ENCODE results near the gene FBXW5.

FBXW5 gene

DNA sequence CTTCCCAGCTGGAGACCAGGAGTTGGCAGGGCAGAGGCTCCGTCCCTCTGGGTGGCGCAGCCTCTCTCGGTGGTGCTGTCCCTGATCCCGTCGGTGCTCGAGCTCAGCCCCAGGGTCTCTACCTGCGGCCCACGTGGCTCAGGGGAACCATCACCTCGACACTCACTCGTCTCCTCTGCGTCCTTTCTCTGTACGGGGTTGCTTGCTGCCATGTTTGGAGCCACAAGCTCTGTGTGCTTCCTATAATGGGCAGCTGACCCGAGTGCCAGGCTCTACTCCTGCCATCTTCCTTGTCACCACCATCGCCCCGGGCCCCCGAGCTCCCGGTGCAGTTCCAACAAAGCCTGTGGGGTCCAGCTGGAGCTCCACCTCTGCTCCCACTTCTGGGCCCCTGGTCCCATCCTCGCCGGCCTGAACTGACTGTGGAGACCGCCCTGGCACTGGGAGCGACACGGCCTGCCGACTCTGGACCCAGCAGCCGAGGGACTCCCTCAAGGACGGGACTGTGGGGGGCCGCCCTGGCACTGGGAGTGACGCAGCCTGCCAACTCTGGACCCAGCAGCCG, 5.0 kb downstream of the FBXW5 start:
- H3K36me3 Mint-ChIP-seq (ENCODE audit: insufficient read depth), result peaks cover 43% of the 10 kb centered on the region
- DNase-seq (no peak), ATAC-seq (replicated peaks) (no peak)
- H3K27me3 Mint-ChIP-seq, result no peaks in the 10 kb centered on the region
- no peak overlapping the region for H3K4me3 Mint-ChIP-seq
- H3K4me1 Mint-ChIP-seq (ENCODE audit: low read depth in 2 of 2), result peaks cover 6 to 8% of the 10 kb centered on the region in 2 donors
- H3K27ac Mint-ChIP-seq, result no peak overlapping the region
- no peaks in the 10 kb centered on the region for H3K9me3 Mint-ChIP-seq

DNA sequence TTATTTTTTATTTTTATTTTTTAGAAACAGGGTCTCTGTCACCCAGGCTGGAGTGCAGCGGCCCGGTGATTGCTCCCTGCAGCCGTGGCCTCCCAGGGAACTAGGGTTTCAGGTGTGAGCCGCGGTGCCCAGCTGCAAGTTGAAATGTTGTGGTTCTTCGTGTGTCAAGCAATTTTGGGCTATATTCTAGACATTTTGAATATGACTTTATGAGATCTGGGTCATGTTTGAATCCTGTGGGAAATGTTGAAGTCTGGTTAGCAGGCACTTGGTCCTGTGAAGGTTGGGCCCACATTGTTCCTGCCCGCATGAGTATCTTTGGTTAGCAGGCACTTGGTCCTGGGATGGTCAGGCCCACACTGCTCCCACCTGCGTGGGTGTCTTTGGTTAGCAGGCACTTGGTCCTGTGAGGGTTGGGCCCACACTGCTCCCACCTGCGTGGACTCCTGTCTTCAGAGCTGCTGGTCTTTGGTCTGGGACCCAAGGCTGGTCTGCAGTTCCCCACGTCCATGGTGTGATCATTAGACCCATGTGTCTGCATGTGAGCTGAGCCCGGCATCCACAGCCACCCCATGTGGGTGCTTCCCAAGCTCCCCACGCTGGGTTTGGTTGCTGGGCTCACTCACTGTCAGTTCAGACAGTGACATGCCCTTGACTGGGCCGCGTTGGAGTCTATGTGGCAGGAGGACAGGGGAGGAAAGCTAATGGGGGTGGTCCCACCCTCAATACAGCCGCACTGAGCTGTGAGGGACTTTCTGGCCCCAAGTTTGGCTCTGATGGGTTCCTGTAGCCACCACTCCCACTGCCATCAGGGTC, 7.1 kb downstream of the FBXW5 start:
- H3K27ac Mint-ChIP-seq, result no peak overlapping the region

DNA sequence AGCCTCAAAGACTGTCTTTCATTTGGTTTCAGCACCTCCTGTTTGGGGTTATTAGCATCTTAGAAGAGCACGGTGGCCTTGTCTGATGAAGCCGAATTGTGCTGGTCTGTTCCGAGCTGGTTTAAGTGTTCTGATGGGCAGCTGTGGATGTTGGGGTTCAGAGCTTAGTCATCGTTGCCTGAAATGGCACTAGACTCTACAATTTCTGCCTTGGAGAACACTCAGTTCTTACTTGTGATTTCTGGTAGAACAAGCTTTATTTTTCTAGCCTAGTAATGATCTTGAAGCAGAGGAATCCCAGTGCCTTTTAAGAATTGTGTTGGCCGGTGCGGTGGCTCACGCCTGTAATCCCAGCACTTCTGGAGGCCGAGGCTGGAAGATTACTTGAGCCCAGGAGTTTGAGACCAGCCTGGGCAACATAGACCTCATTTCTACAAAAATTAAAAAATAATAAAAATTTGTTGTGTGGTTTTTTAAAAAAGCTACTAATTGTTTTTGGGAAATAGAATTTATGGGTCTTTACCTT, 7.8 kb downstream of the FBXW5 start:
- no peaks in the 10 kb centered on the region for H3K27me3 Mint-ChIP-seq
- DNase-seq, result no peak
- H3K9me3 Mint-ChIP-seq, result no peaks in the 10 kb centered on the region
- ATAC-seq (replicated peaks), result no peak
- peaks cover 8 to 14% of the 10 kb centered on the region in 2 donors for H3K4me1 Mint-ChIP-seq (ENCODE audit: low read depth in 2 of 2)
- H3K27ac Mint-ChIP-seq, result no peak overlapping the region
- H3K4me3 Mint-ChIP-seq, result no peak overlapping the region
- H3K36me3 Mint-ChIP-seq (ENCODE audit: insufficient read depth), result peaks cover 25% of the 10 kb centered on the region

More for the DNA sequence above, 7.1 kb downstream of the FBXW5 start:
- Mint-ChIP-seq H3K4me3 (no peak overlapping the region), H3K4me1 (ENCODE audit: low read depth in 2 of 2) (peaks cover 6 to 14% of the 10 kb centered on the region in 2 donors), H3K36me3 (ENCODE audit: insufficient read depth) (peaks cover 31% of the 10 kb centered on the region), H3K9me3 (no peaks in the 10 kb centered on the region), H3K27me3 (no peaks in the 10 kb centered on the region)
- ATAC-seq (replicated peaks) (no peak), DNase-seq (no peak)

DNA sequence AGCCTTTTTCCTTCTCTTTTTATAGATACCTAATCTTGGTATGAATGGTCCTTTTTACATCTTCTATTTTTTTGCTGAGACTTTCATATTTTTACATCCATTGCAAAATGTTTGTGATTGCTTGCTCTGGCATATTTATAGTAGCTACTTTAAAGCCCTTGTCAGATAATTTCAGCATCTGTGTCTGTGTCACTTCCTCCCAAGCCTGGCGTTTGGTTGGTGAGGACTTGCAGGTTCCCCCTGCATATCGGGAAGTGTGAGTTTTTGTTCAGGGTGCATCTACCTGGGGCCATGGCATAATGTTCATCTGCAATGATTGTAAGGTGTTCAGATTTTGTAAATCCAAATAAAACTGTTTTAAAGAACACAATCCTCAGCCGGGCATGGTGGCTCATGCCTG, 8.9 kb downstream of the FBXW5 start:
- Mint-ChIP-seq H3K27me3 (no peaks in the 10 kb centered on the region), H3K9me3 (no peaks in the 10 kb centered on the region), H3K4me3 (no peak overlapping the region), H3K36me3 (ENCODE audit: insufficient read depth) (peaks cover 14% of the 10 kb centered on the region), H3K4me1 (ENCODE audit: low read depth in 2 of 2) (peaks cover 3 to 14% of the 10 kb centered on the region in 2 donors), H3K27ac (no peak overlapping the region)
- no peak for DNase-seq
- no peak for ATAC-seq (replicated peaks)

DNA sequence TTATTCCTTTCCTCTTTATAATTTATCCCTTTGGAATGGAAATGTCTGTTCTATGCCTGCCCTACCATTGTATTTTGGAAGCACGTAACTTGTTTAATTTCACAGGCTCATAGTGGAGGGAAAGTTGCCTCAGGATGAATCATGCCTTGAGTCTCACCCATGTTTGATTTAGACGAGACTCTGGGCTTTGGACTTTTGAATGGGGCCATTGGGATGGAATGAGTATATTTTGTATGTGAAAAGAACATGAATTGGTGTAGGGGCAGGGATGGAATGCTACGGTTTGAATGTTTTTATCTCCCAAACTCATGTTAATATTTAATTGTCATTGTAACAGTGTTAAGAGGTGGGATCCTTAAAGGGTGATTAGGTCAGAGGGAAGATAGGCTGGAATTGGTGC, 10.3 kb downstream of the FBXW5 start:
- DNase-seq, result no peak
- ATAC-seq (replicated peaks), result no peak
- Mint-ChIP-seq H3K27ac (no peak overlapping the region), H3K4me3 (no peak overlapping the region), H3K9me3 (no peaks in the 10 kb centered on the region), H3K36me3 (ENCODE audit: insufficient read depth) (peaks cover 5% of the 10 kb centered on the region), H3K4me1 (ENCODE audit: low read depth in 2 of 2) (peaks cover 3 to 14% of the 10 kb centered on the region in 2 donors), H3K27me3 (no peaks in the 10 kb centered on the region)

DNA sequence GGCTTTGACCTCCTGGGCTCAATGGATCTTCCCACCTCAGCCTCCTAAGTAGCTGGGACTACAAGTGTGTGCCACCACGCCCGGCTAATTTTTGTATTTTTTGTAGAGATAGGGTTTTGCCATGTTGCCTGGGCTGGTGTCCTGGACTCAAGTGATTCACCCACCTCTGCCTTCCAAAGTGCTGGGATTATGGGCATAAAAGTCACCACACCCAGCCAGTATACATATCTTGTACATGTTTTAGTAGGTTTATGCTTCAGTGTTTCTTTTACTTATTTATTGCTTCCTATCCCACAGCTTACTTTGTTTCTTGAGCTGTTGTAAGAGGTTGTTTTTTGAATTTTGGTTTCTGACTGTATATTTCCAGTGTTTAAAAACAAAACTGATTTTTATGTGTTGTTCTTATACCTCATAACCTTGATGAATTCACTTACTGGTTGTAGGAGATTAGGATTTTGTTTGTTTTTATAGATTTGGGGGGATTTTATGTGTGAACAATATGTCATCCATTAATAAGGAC, 12.9 kb downstream of the FBXW5 start:
- DNase-seq (no peak), ATAC-seq (replicated peaks) (no peak)
- H3K36me3 Mint-ChIP-seq (ENCODE audit: insufficient read depth), result no peaks in the 10 kb centered on the region
- H3K4me1 Mint-ChIP-seq (ENCODE audit: low read depth in 2 of 2), result peaks cover 5 to 11% of the 10 kb centered on the region in 2 donors
- no peak overlapping the region for H3K4me3 Mint-ChIP-seq
- peak overlapping the region; percentile 9 to 38 for H3K27ac Mint-ChIP-seq
- H3K9me3 Mint-ChIP-seq, result no peaks in the 10 kb centered on the region
- no peaks in the 10 kb centered on the region for H3K27me3 Mint-ChIP-seq

DNA sequence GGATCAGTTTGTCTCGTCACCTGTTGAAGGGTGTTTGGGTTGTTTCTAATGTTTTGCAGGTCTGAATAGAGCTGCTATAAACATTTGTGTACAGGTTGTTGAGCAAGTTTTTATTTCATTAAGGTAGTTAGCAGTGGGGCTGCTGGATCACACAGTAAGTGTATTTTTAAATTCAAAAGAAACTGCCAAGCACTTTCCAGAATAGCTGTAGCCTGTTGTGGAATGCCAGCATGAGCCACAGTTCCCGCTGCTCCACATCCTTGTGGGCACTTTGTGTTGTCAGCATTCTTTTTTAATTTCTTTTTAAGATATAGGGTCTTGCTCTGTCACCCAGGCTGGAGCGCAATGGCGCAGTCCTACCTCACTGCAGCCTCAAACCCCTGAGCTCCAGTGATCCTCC, 14.5 kb downstream of the FBXW5 start:
- ATAC-seq (replicated peaks) (no peak), DNase-seq (no peak)
- H3K9me3 Mint-ChIP-seq, result no peaks in the 10 kb centered on the region
- no peak overlapping the region for H3K4me3 Mint-ChIP-seq
- H3K27ac Mint-ChIP-seq, result peak overlapping the region in 1 of 2 donors; percentile 59
- peaks cover 6% of the 10 kb centered on the region for H3K36me3 Mint-ChIP-seq (ENCODE audit: insufficient read depth)
- no peaks in the 10 kb centered on the region for H3K27me3 Mint-ChIP-seq
- H3K4me1 Mint-ChIP-seq (ENCODE audit: low read depth in 2 of 2), result peaks cover 5 to 6% of the 10 kb centered on the region in 2 donors

DNA sequence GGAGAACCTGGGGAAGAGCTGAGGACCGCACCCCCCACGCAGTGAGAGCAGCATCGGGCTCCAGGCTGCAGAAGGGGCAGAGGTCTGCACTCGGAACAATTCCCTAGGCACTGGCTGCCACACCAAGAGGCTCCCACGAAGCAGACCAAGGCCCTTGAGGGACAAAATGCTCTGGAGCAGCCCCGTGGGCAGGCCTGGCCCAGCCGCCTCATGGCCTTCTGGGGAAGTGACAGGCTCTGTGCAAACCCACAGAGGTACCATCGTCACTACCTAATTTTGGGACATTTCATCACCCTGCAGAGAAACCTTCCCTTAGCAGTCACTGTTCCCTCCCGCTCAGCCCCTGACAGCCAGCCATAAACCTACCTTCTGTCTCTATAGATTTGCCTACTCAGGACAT, 15.9 kb downstream of the FBXW5 start:
- Mint-ChIP-seq H3K4me3 (no peak overlapping the region), H3K27ac (no peak overlapping the region), H3K4me1 (ENCODE audit: low read depth in 2 of 2) (peaks cover 5 to 6% of the 10 kb centered on the region in 2 donors), H3K36me3 (ENCODE audit: insufficient read depth) (peaks cover 15% of the 10 kb centered on the region), H3K9me3 (no peaks in the 10 kb centered on the region), H3K27me3 (no peaks in the 10 kb centered on the region)
- DNase-seq, result no peak
- ATAC-seq (replicated peaks), result no peak

DNA sequence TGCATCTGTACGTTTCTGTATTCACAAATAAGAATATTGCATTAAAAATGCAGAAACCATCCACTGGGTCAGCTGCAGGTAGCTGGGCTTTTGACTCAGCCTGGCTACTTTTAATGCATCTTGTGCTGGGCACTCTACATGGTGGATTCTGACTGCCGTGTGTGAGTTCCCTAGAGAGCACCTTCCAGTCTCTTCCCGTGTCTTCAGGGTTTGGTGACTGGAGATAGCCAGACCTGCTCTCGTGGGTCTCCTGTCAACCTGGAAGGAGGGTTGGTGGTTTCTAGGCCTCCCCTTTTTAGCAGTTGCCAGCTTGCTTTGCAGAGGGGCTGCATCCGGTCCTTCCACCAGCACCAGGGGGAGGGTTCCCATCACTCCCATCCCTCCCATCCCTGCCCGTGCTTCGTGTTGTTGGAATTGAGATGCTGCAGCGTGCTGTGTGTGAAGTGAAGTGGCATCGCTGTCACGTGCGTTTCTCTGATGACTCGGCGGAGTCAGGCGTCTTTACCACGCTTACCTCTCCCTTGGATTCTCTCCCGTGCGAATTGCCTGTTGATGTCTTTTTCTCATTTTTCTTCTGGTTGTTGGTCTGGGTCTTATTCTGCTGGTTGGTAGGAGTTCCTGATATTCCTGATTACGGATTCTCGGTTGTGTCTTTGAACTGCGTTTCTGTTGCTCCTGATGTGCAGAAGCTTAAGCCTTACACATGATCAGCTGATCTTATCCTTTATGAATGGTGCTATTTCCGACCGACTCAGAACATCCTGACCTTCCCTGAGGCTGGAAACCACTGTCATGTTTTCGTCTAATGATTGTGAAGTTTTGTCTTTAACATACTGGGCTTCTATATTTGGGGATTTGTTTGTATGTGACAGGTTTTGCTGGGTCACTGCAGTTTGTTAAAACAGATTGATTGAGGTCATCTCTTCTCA, 16.9 kb downstream of the FBXW5 start:
- Mint-ChIP-seq H3K9me3 (no peaks in the 10 kb centered on the region), H3K36me3 (ENCODE audit: insufficient read depth) (peaks cover 18% of the 10 kb centered on the region), H3K27me3 (no peaks in the 10 kb centered on the region), H3K4me1 (ENCODE audit: low read depth in 2 of 2) (peaks cover 4 to 5% of the 10 kb centered on the region in 2 donors), H3K27ac (no peak overlapping the region), H3K4me3 (no peak overlapping the region)
- DNase-seq (no peak), ATAC-seq (replicated peaks) (no peak)

DNA sequence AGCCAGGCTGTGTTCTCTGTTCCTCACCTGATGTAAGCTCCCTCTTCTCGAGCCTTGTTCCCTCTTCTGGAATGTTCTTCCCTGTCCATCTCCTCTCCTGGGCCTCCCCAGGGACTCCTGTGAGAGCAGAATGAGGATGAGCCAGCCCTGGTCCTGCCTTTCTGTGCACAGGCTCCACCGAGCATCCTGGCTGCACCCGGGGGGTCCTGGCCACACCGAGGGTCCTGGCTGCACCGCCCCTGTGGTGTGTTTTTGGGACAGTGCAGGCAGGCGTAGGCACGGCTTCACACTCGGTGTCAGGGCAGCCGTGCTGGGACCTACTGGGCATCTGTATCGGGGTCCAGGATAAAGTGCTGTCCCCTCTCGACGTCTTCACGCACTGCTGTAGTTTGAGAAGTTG, 17.8 kb downstream of the FBXW5 start:
- peaks cover 18% of the 10 kb centered on the region for H3K36me3 Mint-ChIP-seq (ENCODE audit: insufficient read depth)
- H3K27ac Mint-ChIP-seq, result peak overlapping the region in 1 of 2 donors; percentile 78
- peaks cover 3 to 4% of the 10 kb centered on the region in 2 donors for H3K4me1 Mint-ChIP-seq (ENCODE audit: low read depth in 2 of 2)
- H3K9me3 Mint-ChIP-seq, result no peaks in the 10 kb centered on the region
- no peak for ATAC-seq (replicated peaks)
- H3K27me3 Mint-ChIP-seq, result no peaks in the 10 kb centered on the region
- H3K4me3 Mint-ChIP-seq, result no peak overlapping the region
- DNase-seq, result no peak

DNA sequence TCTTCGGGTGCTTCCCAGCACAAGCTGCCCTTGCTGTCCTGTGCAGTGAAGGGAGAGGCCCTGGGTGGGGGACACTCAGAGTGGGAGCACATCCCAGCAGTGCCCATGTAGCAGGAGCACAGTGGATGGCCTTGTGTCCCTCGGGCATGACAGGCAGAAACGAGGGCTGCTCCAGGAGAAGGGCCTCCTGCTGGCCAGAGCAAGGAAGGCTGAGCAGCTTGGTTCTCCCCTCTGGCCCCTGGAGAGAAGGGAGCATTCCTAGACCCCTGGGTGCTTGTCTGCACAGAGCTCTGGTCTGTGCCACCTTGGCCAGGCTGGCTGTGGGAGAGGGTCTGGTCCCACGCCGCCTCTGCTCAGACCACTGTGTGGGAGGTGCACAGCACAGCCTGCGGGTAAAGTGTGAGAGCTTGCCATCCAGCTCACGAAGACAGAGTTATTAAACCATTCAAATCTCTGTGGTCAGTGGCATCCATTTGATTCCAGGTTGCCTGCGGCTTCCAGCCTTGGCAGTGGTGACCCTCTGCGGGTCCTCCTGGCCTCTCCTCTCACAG, 18.3 kb downstream of the FBXW5 start:
- Mint-ChIP-seq H3K9me3 (no peaks in the 10 kb centered on the region), H3K4me3 (no peak overlapping the region), H3K36me3 (ENCODE audit: insufficient read depth) (peaks cover 18% of the 10 kb centered on the region), H3K27me3 (no peaks in the 10 kb centered on the region), H3K27ac (peak overlapping the region in 1 of 2 donors; percentile 78), H3K4me1 (ENCODE audit: low read depth in 2 of 2) (peaks cover 3 to 4% of the 10 kb centered on the region in 2 donors)
- ATAC-seq (replicated peaks) (no peak), DNase-seq (no peak)

DNA sequence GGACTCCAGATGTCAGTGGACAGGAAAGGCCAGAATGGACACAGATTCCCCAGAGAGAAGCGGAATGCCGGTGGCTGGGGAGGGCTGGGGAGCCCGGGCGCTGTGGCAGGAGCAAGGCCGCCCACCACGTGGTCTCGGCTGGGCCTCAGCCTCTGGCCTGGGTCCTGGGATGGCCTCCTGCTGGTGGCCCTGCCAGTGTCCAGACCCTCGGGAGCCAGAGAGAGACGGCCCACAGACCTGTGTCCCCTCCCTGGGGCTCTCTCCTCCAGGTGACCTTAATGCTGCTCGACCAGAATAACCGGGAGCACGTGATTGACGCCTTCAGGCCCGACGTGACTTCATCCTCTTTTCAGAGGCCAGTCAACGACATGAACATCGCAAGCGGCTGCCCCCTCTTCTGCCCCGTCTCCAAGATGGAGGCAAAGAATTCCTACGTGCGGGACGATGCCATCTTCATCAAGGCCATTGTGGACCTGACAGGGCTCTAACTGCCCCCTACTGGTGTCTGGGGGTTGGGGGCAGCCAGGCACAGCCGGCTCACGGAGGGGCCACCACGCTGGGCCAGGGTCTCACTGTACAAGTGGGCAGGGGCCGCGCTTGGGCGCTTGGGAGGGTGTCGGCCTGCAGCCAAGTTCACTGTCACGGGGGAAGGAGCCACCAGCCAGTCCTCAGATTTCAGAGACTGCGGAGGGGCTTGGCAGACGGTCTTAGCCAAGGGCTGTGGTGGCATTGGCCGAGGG, 19.0 kb downstream of the FBXW5 start:
- ATAC-seq (replicated peaks) (no peak), DNase-seq (no peak)
- no peaks in the 10 kb centered on the region for H3K9me3 Mint-ChIP-seq
- H3K4me3 Mint-ChIP-seq, result no peak overlapping the region
- peaks cover 3 to 4% of the 10 kb centered on the region in 2 donors for H3K4me1 Mint-ChIP-seq (ENCODE audit: low read depth in 2 of 2)
- H3K27ac Mint-ChIP-seq, result no peak overlapping the region
- H3K27me3 Mint-ChIP-seq, result no peaks in the 10 kb centered on the region
- H3K36me3 Mint-ChIP-seq (ENCODE audit: insufficient read depth), result peaks cover 23% of the 10 kb centered on the region

All from effector memory CD8-positive, alpha-beta T cell (primary cell).